Stimulated activated memory B cell treated with anti-CD40 and anti-IgM and Interleukin-4, amounts not matched to agents 10 μg/mL and 1 μg/mL and 100 μg/mL, for 72 hours (primary cell): ENCODE measurements around the gene CECR2.

ENCODE experiments used
- ATAC-seq: fragments of 150-1000 bp; cut with Tn5 transposase; 2 replicates; pipeline ENCODE4 v1.10.0; 2021
- H3K27ac Mint-ChIP-seq: one replicate; pipeline ENCODE4 v1.8.0; 2022; ENCODE audit warnings: mild to moderate bottlenecking, mixed read lengths
- H3K27me3 Mint-ChIP-seq: one replicate; pipeline ENCODE4 v1.8.0; 2022; ENCODE audit warnings: mixed read lengths
- H3K36me3 Mint-ChIP-seq: one replicate; pipeline ENCODE4 v1.8.0; 2022; ENCODE audit warnings: mixed read lengths
- H3K4me1 Mint-ChIP-seq: one replicate; pipeline ENCODE4 v1.8.0; 2022; ENCODE audit warnings: mixed read lengths
- H3K4me3 Mint-ChIP-seq: one replicate; pipeline ENCODE4 v1.8.0; 2022; ENCODE audit warnings: mild to moderate bottlenecking, moderate library complexity, mixed read lengths
- H3K9me3 Mint-ChIP-seq: one replicate; pipeline ENCODE4 v1.8.0; 2022; ENCODE audit warnings: mixed read lengths

CECR2 gene

GRCh38 chr22:17369439-17370025 is at the start of gene CECR2:
Gene CECR2, plus strand, starts transcription at chr22:17369460. Its CDS starts 324 bp downstream, at chr22:17369784.
- Mint-ChIP-seq H3K4me1 (peaks cover 33% of the 10 kb centered on the region), H3K27ac (no peak within 1 kb of the TSS), H3K36me3 (no peaks in the 10 kb centered on the region), H3K9me3 (no peaks in the 10 kb centered on the region), H3K27me3 (peaks cover 64% of the 10 kb centered on the region), H3K4me3 (peak within 1 kb of the TSS; percentile 65)
- ATAC-seq: peak; percentile 65

DNA sequence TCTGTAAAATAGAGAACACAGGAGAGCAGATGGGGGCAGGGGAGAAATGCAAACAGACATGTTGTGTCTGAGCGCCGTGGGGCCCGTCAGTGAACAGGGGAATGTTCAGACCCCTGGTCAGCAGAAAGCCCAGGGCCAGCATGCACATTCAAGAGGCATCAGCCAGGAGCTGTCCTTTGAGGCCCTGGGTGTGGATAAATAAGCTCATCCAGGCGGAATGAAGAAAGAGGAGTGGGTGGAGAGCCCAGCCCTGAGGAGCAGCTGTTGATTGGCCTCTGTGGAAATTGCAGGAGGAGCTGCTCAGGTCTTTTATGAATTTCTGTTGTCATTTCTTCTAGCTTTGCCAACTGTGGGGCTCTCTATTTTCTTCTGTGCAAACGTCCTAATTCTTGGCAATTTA is 49.7 kb upstream of the CECR2 start:
- no peak overlapping the region for H3K4me3 Mint-ChIP-seq
- no peak for ATAC-seq
- no peaks in the 10 kb centered on the region for H3K9me3 Mint-ChIP-seq
- H3K27me3 Mint-ChIP-seq: peaks cover 10% of the 10 kb centered on the region
- H3K4me1 Mint-ChIP-seq: no peaks in the 10 kb centered on the region
- H3K36me3 Mint-ChIP-seq: no peaks in the 10 kb centered on the region
- no peak overlapping the region for H3K27ac Mint-ChIP-seq

GRCh38 chr22:17322511-17322910 is 46.7 kb upstream of the CECR2 start:
- ATAC-seq: no peak
- H3K27me3 Mint-ChIP-seq: peaks cover 10% of the 10 kb centered on the region
- no peak overlapping the region for H3K27ac Mint-ChIP-seq

GRCh38 chr22:17331690-17332089 is 37.6 kb upstream of the CECR2 start:
- no peaks in the 10 kb centered on the region for H3K9me3 Mint-ChIP-seq
- H3K36me3 Mint-ChIP-seq: no peaks in the 10 kb centered on the region
- H3K27me3 Mint-ChIP-seq: no peaks in the 10 kb centered on the region
- no peak for ATAC-seq
- H3K4me1 Mint-ChIP-seq: no peaks in the 10 kb centered on the region
- no peak overlapping the region for H3K4me3 Mint-ChIP-seq
- H3K27ac Mint-ChIP-seq: no peak overlapping the region

More at GRCh38 chr22:17322511-17322910, 46.7 kb upstream of the CECR2 start:
- H3K9me3 Mint-ChIP-seq: no peaks in the 10 kb centered on the region
- H3K4me3 Mint-ChIP-seq: no peak overlapping the region
- H3K36me3 Mint-ChIP-seq: no peaks in the 10 kb centered on the region
- H3K4me1 Mint-ChIP-seq: no peaks in the 10 kb centered on the region

- Mint-ChIP-seq H3K27me3 (no peaks in the 10 kb centered on the region), H3K4me3 (no peak overlapping the region), H3K27ac (no peak overlapping the region), H3K36me3 (no peaks in the 10 kb centered on the region), H3K9me3 (no peaks in the 10 kb centered on the region), H3K4me1 (no peaks in the 10 kb centered on the region)
- ATAC-seq: no peak
Measured at GRCh38 chr22:17332109-17332800, 37.0 kb upstream of the CECR2 start.

- Mint-ChIP-seq H3K4me3 (no peak overlapping the region), H3K36me3 (no peaks in the 10 kb centered on the region), H3K27me3 (no peaks in the 10 kb centered on the region), H3K9me3 (no peaks in the 10 kb centered on the region), H3K4me1 (no peaks in the 10 kb centered on the region), H3K27ac (no peak overlapping the region)
- ATAC-seq: no peak
Measured at GRCh38 chr22:17334059-17334458, 35.2 kb upstream of the CECR2 start.

- no peaks in the 10 kb centered on the region for H3K4me1 Mint-ChIP-seq
- H3K9me3 Mint-ChIP-seq: no peaks in the 10 kb centered on the region
- no peak overlapping the region for H3K4me3 Mint-ChIP-seq
- no peak for ATAC-seq
- no peak overlapping the region for H3K27ac Mint-ChIP-seq
- H3K27me3 Mint-ChIP-seq: no peaks in the 10 kb centered on the region
- H3K36me3 Mint-ChIP-seq: no peaks in the 10 kb centered on the region
Measured at GRCh38 chr22:17334983-17335382, 34.3 kb upstream of the CECR2 start.

- ATAC-seq: no peak
Measured at GRCh38 chr22:17336061-17336460, 33.2 kb upstream of the CECR2 start.

GRCh38 chr22:17337639-17338038 is 31.6 kb upstream of the CECR2 start:
- Mint-ChIP-seq H3K27me3 (no peaks in the 10 kb centered on the region), H3K36me3 (no peaks in the 10 kb centered on the region), H3K4me1 (no peaks in the 10 kb centered on the region), H3K4me3 (no peak overlapping the region), H3K27ac (no peak overlapping the region), H3K9me3 (no peaks in the 10 kb centered on the region)
- no peak for ATAC-seq

More at GRCh38 chr22:17336061-17336460, 33.2 kb upstream of the CECR2 start:
- Mint-ChIP-seq H3K27me3 (no peaks in the 10 kb centered on the region), H3K9me3 (no peaks in the 10 kb centered on the region), H3K4me1 (no peaks in the 10 kb centered on the region), H3K27ac (no peak overlapping the region), H3K36me3 (no peaks in the 10 kb centered on the region), H3K4me3 (no peak overlapping the region)

GRCh38 chr22:17339095-17339693 is 30.1 kb upstream of the CECR2 start:
- no peak for ATAC-seq
- H3K36me3 Mint-ChIP-seq: no peaks in the 10 kb centered on the region
- H3K27ac Mint-ChIP-seq: no peak overlapping the region
- H3K27me3 Mint-ChIP-seq: no peaks in the 10 kb centered on the region
- no peaks in the 10 kb centered on the region for H3K9me3 Mint-ChIP-seq
- no peaks in the 10 kb centered on the region for H3K4me1 Mint-ChIP-seq
- no peak overlapping the region for H3K4me3 Mint-ChIP-seq

GRCh38 chr22:17342361-17342760 is 26.9 kb upstream of the CECR2 start:
- Mint-ChIP-seq H3K4me1 (no peaks in the 10 kb centered on the region), H3K27me3 (peaks cover 3% of the 10 kb centered on the region), H3K4me3 (no peak overlapping the region), H3K36me3 (no peaks in the 10 kb centered on the region), H3K9me3 (no peaks in the 10 kb centered on the region), H3K27ac (no peak overlapping the region)
- ATAC-seq: no peak

DNA sequence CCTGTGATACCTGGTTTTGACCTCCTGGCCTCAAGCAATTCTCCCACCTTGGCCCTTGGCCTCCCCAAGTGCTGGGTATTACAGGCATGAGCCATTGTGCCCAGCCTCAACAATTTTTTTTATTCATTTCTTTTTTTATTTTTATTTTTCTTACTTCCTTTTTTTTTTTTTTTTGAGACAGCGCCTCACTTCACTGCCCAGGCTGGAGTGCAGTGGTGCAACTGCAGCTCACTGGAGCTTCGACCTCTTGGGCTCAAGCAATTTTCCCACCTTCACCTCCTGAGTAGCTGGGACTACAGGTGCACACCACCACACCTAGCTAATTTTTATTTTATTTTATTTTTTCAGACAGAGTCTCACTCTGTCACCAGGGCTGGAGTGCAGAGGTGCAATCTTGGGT is 25.5 kb upstream of the CECR2 start:
- Mint-ChIP-seq H3K27ac (no peak overlapping the region), H3K4me3 (no peak overlapping the region), H3K4me1 (no peaks in the 10 kb centered on the region), H3K27me3 (peaks cover 17% of the 10 kb centered on the region), H3K9me3 (no peaks in the 10 kb centered on the region), H3K36me3 (no peaks in the 10 kb centered on the region)
- no peak for ATAC-seq

GRCh38 chr22:17346578-17346977 is 22.7 kb upstream of the CECR2 start:
- H3K36me3 Mint-ChIP-seq: no peaks in the 10 kb centered on the region
- peaks cover 26% of the 10 kb centered on the region for H3K27me3 Mint-ChIP-seq
- no peak overlapping the region for H3K27ac Mint-ChIP-seq
- H3K4me3 Mint-ChIP-seq: no peak overlapping the region
- peaks cover 6% of the 10 kb centered on the region for H3K4me1 Mint-ChIP-seq
- H3K9me3 Mint-ChIP-seq: no peaks in the 10 kb centered on the region
- no peak for ATAC-seq

GRCh38 chr22:17347724-17348123 is 21.5 kb upstream of the CECR2 start:
- no peaks in the 10 kb centered on the region for H3K36me3 Mint-ChIP-seq
- H3K9me3 Mint-ChIP-seq: no peaks in the 10 kb centered on the region
- H3K27me3 Mint-ChIP-seq: peaks cover 26% of the 10 kb centered on the region
- no peak overlapping the region for H3K27ac Mint-ChIP-seq
- H3K4me3 Mint-ChIP-seq: no peak overlapping the region
- H3K4me1 Mint-ChIP-seq: peaks cover 6% of the 10 kb centered on the region
- no peak for ATAC-seq

DNA sequence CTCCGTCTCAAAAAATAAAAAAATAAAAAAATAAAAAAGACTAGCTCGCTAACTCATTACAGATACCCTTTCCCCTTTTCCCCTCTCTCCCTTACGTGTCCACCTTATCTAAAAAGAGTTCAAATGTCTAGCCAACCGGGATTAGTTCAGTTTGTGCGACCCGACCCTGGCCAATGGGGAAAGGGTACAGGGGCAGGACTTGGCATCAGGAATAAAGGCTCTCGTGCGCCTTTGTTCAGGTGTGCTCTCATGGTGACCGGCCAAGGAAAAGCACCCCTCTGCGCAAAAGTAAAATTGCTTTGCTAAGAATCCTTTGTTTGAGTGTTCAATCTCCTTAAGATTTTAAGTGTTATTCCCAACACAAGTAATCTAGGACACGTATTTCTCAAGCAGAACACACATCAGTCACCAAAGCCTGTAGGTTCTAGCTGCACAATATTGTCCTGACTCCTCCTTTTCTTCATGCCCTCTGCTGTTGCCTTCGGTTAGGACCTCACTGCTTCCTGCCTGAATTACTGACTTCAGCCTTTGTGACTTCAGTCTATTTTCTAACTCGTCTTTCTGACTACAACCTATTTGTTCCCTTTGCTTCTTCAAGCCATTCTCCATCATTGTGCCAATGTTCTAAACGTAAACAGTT is 20.7 kb upstream of the CECR2 start:
- no peaks in the 10 kb centered on the region for H3K36me3 Mint-ChIP-seq
- no peak for ATAC-seq

More for the DNA sequence above, 20.7 kb upstream of the CECR2 start:
- Mint-ChIP-seq H3K27ac (no peak overlapping the region), H3K4me3 (no peak overlapping the region), H3K27me3 (peaks cover 26% of the 10 kb centered on the region), H3K4me1 (peaks cover 6% of the 10 kb centered on the region), H3K9me3 (no peaks in the 10 kb centered on the region)
